ENCODE results near the gene BCL2L12. TPM values are rescaled to one million over a fixed set of nuclear protein-coding genes. Genes with fewer than 3 reads are reported as not detected.

The BCL2L12 gene
- total and polyA plus RNA-seq, 10 donors, result 7.8 to 36.7 (median 21.7) TPM

- intact Hi-C loops (cut with DNase I; ENCODE audit: low total_unique reads), result no loop called here
- peak overlapping the region in 1 of 8 donors; percentile 17 for H3K4me3 ChIP-seq
- 65 to 84% (median 75%) methylated on average over 27 to 30 of the region's 30 CpGs for WGBS, 5 donors
- H3K27ac ChIP-seq, result peak overlapping the region in 6 of 8 donors; percentile 71 to 98 (median 76)
- H3K27me3 ChIP-seq (replicated peaks in 1 of 7), result no peaks in the 10 kb centered on the region
- peaks cover 0 to 8% (median 0%) of the 10 kb centered on the region in 6 donors for H3K36me3 ChIP-seq
- no peaks in the 10 kb centered on the region for H3K9me3 ChIP-seq
- H3K4me1 ChIP-seq, result peaks cover 7 to 89% (median 53%) of the 10 kb centered on the region in 6 donors
- TF ChIP-seq POLR2AphosphoS5 (IDR thresholded peaks at IDR 0.05) (peak in 2 of 3 donors; percentile 37 to 62), CTCF (IDR thresholded peaks at IDR 0.05 in 8 of 11, conservative IDR thresholded peaks at IDR 0.05 in 3 of 11) (no peak), POLR2A (IDR thresholded peaks at IDR 0.05) (no peak)
- DNase-seq, result no peak
Observed at GRCh38 chr19:49636233-49636932, 29.4 kb upstream of the BCL2L12 start.

GRCh38 chr19:49637821-49638738, 27.7 kb upstream of the BCL2L12 start:
- WGBS, 5 donors, result 11 to 16% (median 12%) methylated on average over 19 of the region's 19 CpGs
- DNase-seq, result peak; percentile 91
- H3K4me3 ChIP-seq, result peak overlapping the region in 7 of 8 donors; percentile 54 to 98 (median 83)

GRCh38 chr19:49639401-49640112, 26.2 kb upstream of the BCL2L12 start:
- no peaks in the 10 kb centered on the region for H3K9me3 ChIP-seq
- peak overlapping the region; percentile 54 to 98 (median 78) for H3K4me3 ChIP-seq
- H3K27me3 ChIP-seq (replicated peaks in 1 of 7), result no peaks in the 10 kb centered on the region
- H3K4me1 ChIP-seq, result peaks cover 18 to 89% (median 72%) of the 10 kb centered on the region in 6 donors
- H3K36me3 ChIP-seq, result peaks cover 0 to 10% (median 0%) of the 10 kb centered on the region in 6 donors
- peak overlapping the region; percentile 87 to 98 (median 95) for H3K27ac ChIP-seq
- WGBS, 5 donors, result 4 to 10% (median 6%) methylated on average over 9 to 31 of the region's 31 CpGs
- no peak for TF ChIP-seq POLR2A (IDR thresholded peaks at IDR 0.05)
- TF ChIP-seq POLR2AphosphoS5 (IDR thresholded peaks at IDR 0.05), result no peak
- no peak for TF ChIP-seq CTCF (IDR thresholded peaks at IDR 0.05 in 8 of 11, conservative IDR thresholded peaks at IDR 0.05 in 3 of 11)
- DNase-seq, result no peak
- intact Hi-C loops (cut with DNase I; ENCODE audit: low total_unique reads), result no loop called here

More at GRCh38 chr19:49637821-49638738, 27.7 kb upstream of the BCL2L12 start:
- H3K36me3 ChIP-seq, result peaks cover 0 to 8% (median 0%) of the 10 kb centered on the region in 6 donors
- H3K4me1 ChIP-seq, result peaks cover 12 to 84% (median 57%) of the 10 kb centered on the region in 6 donors
- intact Hi-C loops (cut with DNase I; ENCODE audit: low total_unique reads), result no loop called here
- H3K9me3 ChIP-seq, result no peaks in the 10 kb centered on the region
- peak; percentile 35 to 80 (median 75) for TF ChIP-seq POLR2AphosphoS5 (IDR thresholded peaks at IDR 0.05)
- TF ChIP-seq POLR2A (IDR thresholded peaks at IDR 0.05), result no peak
- TF ChIP-seq CTCF (IDR thresholded peaks at IDR 0.05 in 8 of 11, conservative IDR thresholded peaks at IDR 0.05 in 3 of 11), result no peak
- no peaks in the 10 kb centered on the region for H3K27me3 ChIP-seq (replicated peaks in 1 of 7)
- peak overlapping the region in 7 of 8 donors; percentile 91 to 98 (median 95) for H3K27ac ChIP-seq

All from spleen (tissue), 11 donors.